WTC11 (cell line): ENCODE measurements around the gene GPAT2.
"Not testable (repeated sequence)": the region's sequence is repeated elsewhere in the genome, so short reads cannot be mapped to it uniquely, and the experiment has no call there.

Experiments
- CTCF ChIP-seq: fragments of 200-600 bp; IDR thresholded peaks from 2 replicates; pipeline ENCODE4 v1.8.0; 2022; ENCODE audit warnings: antibody characterized with exemption
- IRF1 ChIP-seq: sonication (generic); formaldehyde crosslinking; IDR thresholded peaks from 2 replicates; pipeline ENCODE4 v1.8.0; 2023; ENCODE audit warnings: missing genetic modification reagents

GRCh38 chr2:96012792-96013264 is 21.9 kb downstream of the GPAT2 start:
- TF ChIP-seq IRF1 (CRISPR knock-in tag); CTCF: not testable (repeated sequence)
